Measurements from ENCODE around the gene BCL11A. TPM values are rescaled to one million over a fixed set of nuclear protein-coding genes. Genes with fewer than 3 reads are reported as not detected.

BCL11A gene
- total and polyA plus RNA-seq, 9 donors: 0.81 to 5.7 (median 3.2) TPM; not detected in 1

GRCh38 chr2:60498816-60499429, 54.5 kb downstream of the BCL11A start:
- whole genome bisulfite sequencing, 3 donors: 95 to 97% (median 96%) methylated on average over 8 of the region's 8 CpGs
- no peaks in the 10 kb centered on the region for H3K27me3 ChIP-seq
- DNase-seq: no peak
- no peak overlapping the region for H3K4me3 ChIP-seq
- H3K4me1 ChIP-seq (ENCODE audit: insufficient read depth): no peaks in the 10 kb centered on the region
- no peaks in the 10 kb centered on the region for H3K9me3 ChIP-seq
- intact Hi-C loops (cut with DNase I): no loop called here
- H3K36me3 ChIP-seq: no peaks in the 10 kb centered on the region
- H3K27ac ChIP-seq: no peak overlapping the region
- TF ChIP-seq POLR2A (IDR thresholded peaks at IDR 0.05): no peak

GRCh38 chr2:60498127-60498815, 55.2 kb downstream of the BCL11A start:
- Histone ChIP-seq H3K4me1 (ENCODE audit: insufficient read depth) (no peaks in the 10 kb centered on the region), H3K4me3 (no peak overlapping the region), H3K36me3 (no peaks in the 10 kb centered on the region), H3K9me3 (no peaks in the 10 kb centered on the region), H3K27me3 (no peaks in the 10 kb centered on the region), H3K27ac (no peak overlapping the region)
- no peak for DNase-seq
- intact Hi-C loops (cut with DNase I): no loop called here
- 96 to 98% (median 96%) methylated on average over 8 of the region's 8 CpGs for WGBS, 3 donors
- TF ChIP-seq, protein P1, sequence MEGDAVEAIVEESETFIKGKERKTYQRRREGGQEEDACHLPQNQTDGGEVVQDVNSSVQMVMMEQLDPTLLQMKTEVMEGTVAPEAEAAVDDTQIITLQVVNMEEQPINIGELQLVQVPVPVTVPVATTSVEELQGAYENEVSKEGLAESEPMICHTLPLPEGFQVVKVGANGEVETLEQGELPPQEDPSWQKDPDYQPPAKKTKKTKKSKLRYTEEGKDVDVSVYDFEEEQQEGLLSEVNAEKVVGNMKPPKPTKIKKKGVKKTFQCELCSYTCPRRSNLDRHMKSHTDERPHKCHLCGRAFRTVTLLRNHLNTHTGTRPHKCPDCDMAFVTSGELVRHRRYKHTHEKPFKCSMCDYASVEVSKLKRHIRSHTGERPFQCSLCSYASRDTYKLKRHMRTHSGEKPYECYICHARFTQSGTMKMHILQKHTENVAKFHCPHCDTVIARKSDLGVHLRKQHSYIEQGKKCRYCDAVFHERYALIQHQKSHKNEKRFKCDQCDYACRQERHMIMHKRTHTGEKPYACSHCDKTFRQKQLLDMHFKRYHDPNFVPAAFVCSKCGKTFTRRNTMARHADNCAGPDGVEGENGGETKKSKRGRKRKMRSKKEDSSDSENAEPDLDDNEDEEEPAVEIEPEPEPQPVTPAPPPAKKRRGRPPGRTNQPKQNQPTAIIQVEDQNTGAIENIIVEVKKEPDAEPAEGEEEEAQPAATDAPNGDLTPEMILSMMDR (IDR thresholded peaks at IDR 0.05): no peak
- no peak for TF ChIP-seq EP300 (IDR thresholded peaks at IDR 0.05)
- TF ChIP-seq POLR2A (IDR thresholded peaks at IDR 0.05): no peak

- no peaks in the 10 kb centered on the region for H3K4me1 ChIP-seq (ENCODE audit: insufficient read depth)
- intact Hi-C loops (cut with DNase I): no loop called here
- H3K4me3 ChIP-seq: no peak overlapping the region
- TF ChIP-seq, protein P1 (IDR thresholded peaks at IDR 0.05): no peak
- TF ChIP-seq POLR2A (IDR thresholded peaks at IDR 0.05) (no peak), EP300 (IDR thresholded peaks at IDR 0.05) (no peak)
- WGBS, 3 donors: 75 to 88% (median 80%) methylated on average over 2 of the region's 2 CpGs
- H3K27ac ChIP-seq: no peak overlapping the region
- no peaks in the 10 kb centered on the region for H3K36me3 ChIP-seq
- H3K9me3 ChIP-seq: no peaks in the 10 kb centered on the region
- no peak for DNase-seq
- H3K27me3 ChIP-seq: no peaks in the 10 kb centered on the region
These were observed 56.0 kb downstream of the BCL11A start for GRCh38 chr2:60497500-60497899.

- H3K4me3 ChIP-seq: no peak overlapping the region
- no peak for DNase-seq
- TF ChIP-seq POLR2A (IDR thresholded peaks at IDR 0.05) (no peak), EP300 (IDR thresholded peaks at IDR 0.05) (no peak)
- TF ChIP-seq, protein P1 (IDR thresholded peaks at IDR 0.05): no peak
- no peaks in the 10 kb centered on the region for H3K27me3 ChIP-seq
- H3K9me3 ChIP-seq: no peaks in the 10 kb centered on the region
- no peaks in the 10 kb centered on the region for H3K36me3 ChIP-seq
- intact Hi-C loops (cut with DNase I): no loop called here
- no peak overlapping the region for H3K27ac ChIP-seq
- 91 to 94% (median 92%) methylated on average over 5 of the region's 5 CpGs for WGBS, 3 donors
- no peaks in the 10 kb centered on the region for H3K4me1 ChIP-seq (ENCODE audit: insufficient read depth)
These were observed 56.5 kb downstream of the BCL11A start for GRCh38 chr2:60496956-60497355.

DNA sequence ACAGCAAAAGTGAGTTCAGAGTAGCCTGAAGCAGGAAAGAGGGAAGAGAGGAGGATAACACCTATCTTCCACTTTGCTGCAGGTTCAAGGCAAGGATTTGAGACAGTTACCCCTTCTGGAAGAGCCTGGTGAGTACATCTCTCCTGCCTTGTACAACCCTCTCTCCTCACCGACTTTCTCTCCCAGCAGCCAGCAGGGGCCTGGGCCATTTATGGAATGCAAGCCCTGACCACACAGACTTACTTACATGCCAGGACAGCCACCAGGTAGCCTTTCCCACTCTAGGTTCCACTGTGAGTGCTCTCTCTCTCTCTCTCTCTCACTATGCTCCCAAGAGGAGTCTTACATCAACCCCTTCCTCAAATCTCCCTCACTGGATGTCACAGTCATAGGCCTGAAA, 57.0 kb downstream of the BCL11A start:
- Histone ChIP-seq H3K4me3 (no peak overlapping the region), H3K36me3 (no peaks in the 10 kb centered on the region), H3K27ac (no peak overlapping the region), H3K4me1 (ENCODE audit: insufficient read depth) (no peaks in the 10 kb centered on the region), H3K27me3 (no peaks in the 10 kb centered on the region), H3K9me3 (no peaks in the 10 kb centered on the region)
- WGBS, 3 donors: 69 to 81% (median 78%) methylated on average over 1 of the region's 1 CpG
- DNase-seq: no peak
- intact Hi-C loops (cut with DNase I): no loop called here
- TF ChIP-seq EP300 (IDR thresholded peaks at IDR 0.05) (no peak), POLR2A (IDR thresholded peaks at IDR 0.05) (no peak)
- TF ChIP-seq, protein P1 (IDR thresholded peaks at IDR 0.05): no peak
